HG02759 (cell line): ENCODE results near the gene PLA2R1.

Experiments used
- ATAC-seq: cut with Tn5 transposase; IDR thresholded peaks from one replicate; pipeline ENCODE4 v1.9.1; 2021; ENCODE audit warnings: mild to moderate bottlenecking, moderate library complexity; ENCODE audit not compliant: unreplicated experiment

Gene PLA2R1

GRCh38 chr2:159897720-159898119 lies 164.7 kb downstream of the PLA2R1 start:
- ATAC-seq: no peak

GRCh38 chr2:159897081-159897480 lies 165.3 kb downstream of the PLA2R1 start:
- ATAC-seq: no peak

GRCh38 chr2:159895258-159896065 lies 167.0 kb downstream of the PLA2R1 start:
- ATAC-seq: peak; percentile 63

- no peak for ATAC-seq
These were observed 168.1 kb downstream of the PLA2R1 start for GRCh38 chr2:159894145-159894838.

GRCh38 chr2:159892990-159893810 lies 169.2 kb downstream of the PLA2R1 start:
- ATAC-seq: no peak

GRCh38 chr2:159891917-159892730 lies 170.3 kb downstream of the PLA2R1 start:
- ATAC-seq: no peak

GRCh38 chr2:159891267-159891588 lies 171.2 kb downstream of the PLA2R1 start:
- ATAC-seq: no peak

GRCh38 chr2:159890551-159891266 lies 171.7 kb downstream of the PLA2R1 start:
- peak; percentile 44 for ATAC-seq

- no peak for ATAC-seq
These were observed 180.2 kb downstream of the PLA2R1 start for GRCh38 chr2:159882130-159882745.
